PFSK-1 (cell line): Measurements from ENCODE around the gene IDI1.

Source experiments
- FOXP2 ChIP-seq: optimal IDR thresholded peaks from 2 replicates; pipeline ENCODE3; 2011; ENCODE audit warnings: borderline replicate concordance, control low read depth, inconsistent platforms; ENCODE audit not compliant: insufficient read depth; ENCODE audit errors: extremely low read length, extremely low read depth
- POLR2AphosphoS5 ChIP-seq: IDR thresholded peaks from 2 replicates; pipeline ENCODE4 v1.6.1; 2012; ENCODE audit warnings: low read depth, mild to moderate bottlenecking, control low read depth, low read length, moderate library complexity
- REST ChIP-seq, 2 experiments: IDR thresholded peaks; 2 replicates each; pipeline versions ENCODE4 v1.6.1 to v1.8.0; 2011 to 2012; ENCODE audit warnings: low read depth in 2 of 2, low read length in 2 of 2, control low read depth in 1 of 2, inconsistent platforms in 1 of 2, mild to moderate bottlenecking in 1 of 2, moderate library complexity in 1 of 2; ENCODE audit not compliant: insufficient read depth in 1 of 2
- SIN3A ChIP-seq: IDR thresholded peaks from 2 replicates; pipeline ENCODE4 v1.6.1; 2012; ENCODE audit warnings: mild to moderate bottlenecking, low read length, moderate library complexity, borderline replicate concordance; ENCODE audit not compliant: insufficient read depth
- TAF1 ChIP-seq: IDR thresholded peaks from 2 replicates; pipeline ENCODE4 v1.6.1; 2012; ENCODE audit warnings: low read length, control low read depth, borderline replicate concordance; ENCODE audit not compliant: insufficient read depth

GRCh38 chr10:1048349-1048731, 579 bp downstream of the IDI1 start:
- TF ChIP-seq POLR2AphosphoS5: no peak
- no peak for TF ChIP-seq SIN3A
- TF ChIP-seq REST (IDR thresholded peaks at IDR 0.05; ENCODE audit: insufficient read depth in 1 of 2, low read depth in 2 of 2, low read length in 2 of 2): no peak
- no peak for TF ChIP-seq TAF1
- TF ChIP-seq FOXP2: no peak
